PC-9 (cell line): ENCODE data around the gene RSPH1. TPM values are rescaled to one million over a fixed set of nuclear protein-coding genes. Genes with fewer than 3 reads are reported as not detected.

Experiments
- BruUV-seq: library from RNA; stranded (reverse); fragments of 400-500 nt; replicated peaks from 2 replicates; lab custom pipeline; 2021; lab: Mats Ljungman, UMichigan
- CTCF ChIA-PET: fragments of 300-600 bp; sonication (Branson Sonifier 250); formaldehyde crosslinking; loops from one replicate; lab custom pipeline; 2022; ENCODE audit warnings: antibody characterized with exemption; lab: Charles Lee
- POLR2A ChIA-PET: fragments of 300-600 bp; sonication (Branson Sonifier 250); formaldehyde crosslinking; loops from one replicate; lab custom pipeline; 2022; ENCODE audit warnings: antibody characterized with exemption; ENCODE audit not compliant: unreplicated experiment; lab: Charles Lee
- DNase-seq, 2 experiments: peaks; one replicate each; pipeline versions ENCODE4 v3.0.0 to v3.0.0-alpha.2; 2015 to 2022; ENCODE audit warnings: mixed read lengths in 1 of 2
- H2AFZ ChIP-seq: fragments of 200-600 bp; sonication (generic); 2 replicates; pipeline ENCODE4 v1.8.1; 2017; ENCODE audit warnings: antibody characterized with exemption
- H3F3A ChIP-seq: fragments of 200-600 bp; sonication (generic); 2 replicates; pipeline ENCODE4 v1.8.1; 2017; ENCODE audit warnings: antibody characterized with exemption, mild to moderate bottlenecking, low read depth; ENCODE audit not compliant: insufficient read depth
- H3K27ac ChIP-seq: fragments of 200-600 bp; sonication (generic); 2 replicates; pipeline ENCODE4 v1.6.1; 2016; ENCODE audit warnings: mixed run types
- H3K27me3 ChIP-seq: fragments of 200-600 bp; sonication (generic); 2 replicates; pipeline ENCODE4 v1.6.1; 2016; ENCODE audit warnings: low read depth, mixed run types; ENCODE audit not compliant: insufficient read depth
- H3K36me3 ChIP-seq: fragments of 200-600 bp; sonication (generic); 2 replicates; pipeline ENCODE4 v1.6.1; 2016; ENCODE audit warnings: low read depth, mixed run types
- H3K4me1 ChIP-seq: fragments of 200-600 bp; sonication (generic); replicated peaks from 2 replicates; pipeline ENCODE4 v1.6.1; 2016; ENCODE audit warnings: mixed run types; ENCODE audit not compliant: insufficient read depth
- H3K4me2 ChIP-seq: fragments of 200-600 bp; sonication (generic); 2 replicates; pipeline ENCODE4 v1.6.1; 2017; ENCODE audit warnings: mixed run types
- H3K4me3 ChIP-seq: fragments of 200-600 bp; sonication (generic); 2 replicates; pipeline ENCODE4 v1.6.1; 2016; ENCODE audit warnings: mixed run types
- H3K79me2 ChIP-seq: fragments of 200-600 bp; sonication (generic); 2 replicates; pipeline ENCODE4 v1.6.1; 2017; ENCODE audit warnings: low read depth, mixed run types
- H3K9me2 ChIP-seq: fragments of 200-600 bp; sonication (generic); 2 replicates; pipeline ENCODE4 v1.8.1; 2017; ENCODE audit warnings: mild to moderate bottlenecking; ENCODE audit not compliant: insufficient read depth
- H3K9me3 ChIP-seq: fragments of 200-600 bp; sonication (generic); 2 replicates; pipeline ENCODE4 v1.8.1; 2016; ENCODE audit warnings: low read depth; ENCODE audit not compliant: insufficient read depth
- H4K20me1 ChIP-seq: fragments of 200-600 bp; sonication (generic); 2 replicates; pipeline ENCODE4 v1.8.1; 2017; ENCODE audit not compliant: insufficient read depth
- CTCF ChIP-seq: fragments of 200-600 bp; sonication (generic); conservative IDR thresholded peaks from 2 replicates; pipeline ENCODE4 v1.6.1; 2017; ENCODE audit warnings: mixed run types, antibody characterized with exemption, mild to moderate bottlenecking, moderate library complexity
- EZH2 ChIP-seq: fragments of 200-600 bp; sonication (generic); IDR thresholded peaks from 2 replicates; pipeline ENCODE4 v1.8.0; 2017; ENCODE audit warnings: antibody characterized with exemption, low read depth
- intact Hi-C: fragments of 100-400 bp; cut with micrococcal nuclease; formaldehyde crosslinking; loops from one replicate; pipeline ENCODE4 v1.10.0; 2022; ENCODE audit not compliant: unreplicated experiment
- total RNA-seq: library from RNA; stranded (reverse); gene quantifications from 2 replicates; pipeline ENCODE4 v1.2.3, GENCODE V29; 2021

Gene RSPH1
- total RNA-seq, 1 experiment from 2014 or later = 8.0 TPM

- POLR2A ChIA-PET = interaction anchor here (0.5 to 0.6 kb wide), 2 partner anchors 39 to 42 kb away, joined by 3 to 4 read pairs; no protein-coding TSS in a partner anchor
- H3K4me1 ChIP-seq = peaks cover 6% of the 10 kb centered on the region; the same call in 1 of the 2 replicates
- no peaks in the 10 kb centered on the region for H3F3A ChIP-seq
- intact Hi-C loops = no loop called here
- CTCF ChIA-PET = no interaction called here
- H4K20me1 ChIP-seq = no peaks in the 10 kb centered on the region
- no peaks in the 10 kb centered on the region for H3K79me2 ChIP-seq
- no peaks in the 10 kb centered on the region for H3K9me2 ChIP-seq
- H2AFZ ChIP-seq = no peak overlapping the region
- no peaks in the 10 kb centered on the region for H3K9me3 ChIP-seq
- H3K4me3 ChIP-seq = no peak overlapping the region
- no peak overlapping the region for H3K27ac ChIP-seq
- no TSS peak for BruUV-seq
- TF ChIP-seq CTCF (no peak), EZH2 (no peak)
- H3K4me2 ChIP-seq = no peak overlapping the region
- DNase-seq = no peak
- H3K27me3 ChIP-seq = no peaks in the 10 kb centered on the region
- no peaks in the 10 kb centered on the region for H3K36me3 ChIP-seq
Observed at GRCh38 chr21:42438316-42439205, 57.5 kb downstream of the RSPH1 start.

- H3K27me3 ChIP-seq = no peaks in the 10 kb centered on the region
- H3K9me2 ChIP-seq = no peaks in the 10 kb centered on the region
- no peak overlapping the region for H2AFZ ChIP-seq
- H3K79me2 ChIP-seq = no peaks in the 10 kb centered on the region
- peaks cover 6% of the 10 kb centered on the region; the same call in 1 of the 2 replicates for H3K4me1 ChIP-seq
- DNase-seq = no peak
- intact Hi-C loops = no loop called here
- H3F3A ChIP-seq = no peaks in the 10 kb centered on the region
- no peaks in the 10 kb centered on the region for H3K36me3 ChIP-seq
- H3K4me2 ChIP-seq = no peak overlapping the region
- H3K27ac ChIP-seq = no peak overlapping the region
- no TSS peak for BruUV-seq
- no peaks in the 10 kb centered on the region for H4K20me1 ChIP-seq
- no peak for TF ChIP-seq EZH2
- no peak for TF ChIP-seq CTCF
- H3K9me3 ChIP-seq = no peaks in the 10 kb centered on the region
- H3K4me3 ChIP-seq = no peak overlapping the region
- ChIA-PET CTCF (no interaction called here), POLR2A (interaction anchor here (0.5 to 0.6 kb wide), 2 partner anchors 40 to 41 kb away, joined by 3 to 4 read pairs; no protein-coding TSS in a partner anchor)
Observed at GRCh38 chr21:42437786-42438185, 58.2 kb downstream of the RSPH1 start.

- ChIA-PET CTCF (no interaction called here), POLR2A (no interaction called here)
- no peak overlapping the region for H3K4me2 ChIP-seq
- no peak overlapping the region for H2AFZ ChIP-seq
- TF ChIP-seq EZH2 = no peak
- no peak for TF ChIP-seq CTCF
- H3K9me3 ChIP-seq = no peaks in the 10 kb centered on the region
- no peaks in the 10 kb centered on the region for H3K9me2 ChIP-seq
- no peak overlapping the region for H3K27ac ChIP-seq
- no peaks in the 10 kb centered on the region for H3F3A ChIP-seq
- DNase-seq = no peak
- H3K79me2 ChIP-seq = no peaks in the 10 kb centered on the region
- BruUV-seq = no TSS peak
- no peaks in the 10 kb centered on the region for H3K27me3 ChIP-seq
- intact Hi-C loops = no loop called here
- H3K4me3 ChIP-seq = no peak overlapping the region
- no peaks in the 10 kb centered on the region for H4K20me1 ChIP-seq
- no peaks in the 10 kb centered on the region for H3K36me3 ChIP-seq
- peaks cover 6% of the 10 kb centered on the region; the same call in 1 of the 2 replicates for H3K4me1 ChIP-seq
Observed at GRCh38 chr21:42436914-42437313, 59.1 kb downstream of the RSPH1 start.
